Globus pallidus (tissue), 1 donor: ENCODE results near the gene FUT4.
"Not testable (repeated sequence)": the region's sequence is repeated elsewhere in the genome, so short reads cannot be mapped to it uniquely, and the experiment has no call there.

Experiments used
- DNase-seq: peaks from one replicate; pipeline ENCODE4 v3.0.0-alpha.2; 2015; ENCODE audit warnings: low spot score

The FUT4 gene

GRCh38 chr11:94533696-94534630 is 9.8 kb upstream of the FUT4 start:
- DNase-seq = peak; percentile 53

- no peak for DNase-seq
Measured at GRCh38 chr11:94536386-94536785, 7.3 kb upstream of the FUT4 start.

- no peak for DNase-seq
Measured at GRCh38 chr11:94537031-94537600, 6.6 kb upstream of the FUT4 start.

GRCh38 chr11:94539420-94539819 is 4.3 kb upstream of the FUT4 start:
- no peak for DNase-seq

GRCh38 chr11:94544646-94545263 is 1.0 kb downstream of the FUT4 start:
- no peak for DNase-seq

GRCh38 chr11:94545264-94546161 is 1.8 kb downstream of the FUT4 start:
- no peak for DNase-seq

GRCh38 chr11:94546162-94546470 is 2.4 kb downstream of the FUT4 start:
- no peak for DNase-seq

- DNase-seq = no peak
Measured at GRCh38 chr11:94546886-94547285, 3.2 kb downstream of the FUT4 start.

- no peak for DNase-seq
Measured at GRCh38 chr11:94549146-94549545, 5.4 kb downstream of the FUT4 start.

- no peak for DNase-seq
Measured at GRCh38 chr11:94550513-94550912, 6.8 kb downstream of the FUT4 start.

GRCh38 chr11:94553938-94554337 is 10.2 kb downstream of the FUT4 start:
- DNase-seq = no peak

GRCh38 chr11:94555752-94556329 is 12.1 kb downstream of the FUT4 start:
- DNase-seq = not testable (repeated sequence)

GRCh38 chr11:94557421-94557820 is 13.7 kb downstream of the FUT4 start:
- DNase-seq = no peak

GRCh38 chr11:94557992-94558391 is 14.3 kb downstream of the FUT4 start:
- DNase-seq = no peak

- DNase-seq = no peak
Measured at GRCh38 chr11:94558468-94558867, 14.7 kb downstream of the FUT4 start.

GRCh38 chr11:94558932-94559331 is 15.2 kb downstream of the FUT4 start:
- DNase-seq = no peak

- no peak for DNase-seq
Measured at GRCh38 chr11:94559361-94559760, 15.6 kb downstream of the FUT4 start.

- DNase-seq = no peak
Measured at GRCh38 chr11:94560834-94561233, 17.1 kb downstream of the FUT4 start.

- DNase-seq = no peak
Measured at GRCh38 chr11:94563176-94563847, 19.6 kb downstream of the FUT4 start.

GRCh38 chr11:94563848-94564467 is 20.2 kb downstream of the FUT4 start:
- DNase-seq = no peak

GRCh38 chr11:94567181-94567670 is 23.5 kb downstream of the FUT4 start, which contains the start of gene PIWIL4:
Gene PIWIL4 (plus strand): TSS chr11:94567368. CDS start chr11:94567519, 151 bp downstream.
- no peak for DNase-seq
